A673 (cell line): Measurements from ENCODE around the gene LAMA5. TPM values are rescaled to one million over a fixed set of nuclear protein-coding genes. Genes with fewer than 3 reads are reported as not detected.

Experiments used
- BruUV-seq: library from RNA; stranded (reverse); fragments of 400-500 nt; replicated peaks from 2 replicates; lab custom pipeline; 2021; lab: Mats Ljungman, UMichigan
- CTCF ChIA-PET: fragments of 300-600 bp; sonication (Branson Sonifier 250); formaldehyde crosslinking; loops from one replicate; lab custom pipeline; 2022; ENCODE audit warnings: antibody characterized with exemption; lab: Charles Lee
- POLR2A ChIA-PET: fragments of 300-600 bp; sonication (Branson Sonifier 250); formaldehyde crosslinking; loops from one replicate; lab custom pipeline; 2022; ENCODE audit warnings: antibody characterized with exemption; ENCODE audit not compliant: low non-redundant PET; lab: Charles Lee
- DNase-seq: peaks from one replicate; pipeline ENCODE4 v3.0.0-alpha.2; 2015; ENCODE audit warnings: low spot score
- H3K27ac ChIP-seq: fragments of 200-600 bp; sonication (generic); 2 replicates; pipeline ENCODE4 v1.5.1; 2016; ENCODE audit warnings: mixed run types, low read depth, mild to moderate bottlenecking, mixed read lengths, antibody characterized with exemption, low read length; ENCODE audit not compliant: poor library complexity, severe bottlenecking
- H3K27me3 ChIP-seq: fragments of 200-600 bp; sonication (generic); replicated peaks from 2 replicates; pipeline ENCODE4 v1.6.1; 2017; ENCODE audit warnings: mixed run types, low read depth, mild to moderate bottlenecking, mixed read lengths, antibody characterized with exemption, low read length; ENCODE audit not compliant: insufficient read depth, poor library complexity
- H3K36me3 ChIP-seq: fragments of 200-600 bp; sonication (generic); 2 replicates; pipeline ENCODE4 v1.6.1; 2016; ENCODE audit warnings: mixed run types, mild to moderate bottlenecking, mixed read lengths, antibody characterized with exemption, low read length; ENCODE audit not compliant: insufficient read depth, poor library complexity, severe bottlenecking
- H3K4me1 ChIP-seq: fragments of 200-600 bp; sonication (generic); 2 replicates; pipeline ENCODE4 v1.6.1; 2017; ENCODE audit warnings: mixed run types, mild to moderate bottlenecking, mixed read lengths, antibody characterized with exemption, low read length; ENCODE audit not compliant: insufficient read depth, poor library complexity, severe bottlenecking
- H3K4me3 ChIP-seq: fragments of 200-600 bp; sonication (generic); 2 replicates; pipeline ENCODE4 v1.5.1; 2016; ENCODE audit warnings: low read depth, mixed run types, mild to moderate bottlenecking, mixed read lengths, low read length; ENCODE audit not compliant: poor library complexity, severe bottlenecking
- H3K9me3 ChIP-seq: fragments of 200-600 bp; sonication (generic); 2 replicates; pipeline ENCODE4 v1.6.1; 2016; ENCODE audit warnings: mixed run types, low read depth, mild to moderate bottlenecking, mixed read lengths, antibody characterized with exemption, low read length; ENCODE audit not compliant: poor library complexity, severe bottlenecking
- EZH2 ChIP-seq: fragments of 200-600 bp; sonication (generic); IDR thresholded peaks from 2 replicates; pipeline ENCODE4 v1.6.1; 2017; ENCODE audit warnings: borderline replicate concordance, low read depth, mild to moderate bottlenecking, mixed read lengths, antibody characterized with exemption, low read length; ENCODE audit not compliant: poor library complexity, severe bottlenecking
- intact Hi-C: fragments of 100-400 bp; cut with micrococcal nuclease; formaldehyde crosslinking; loops from one replicate; pipeline ENCODE4 v1.10.0; 2022; ENCODE audit not compliant: unreplicated experiment
- total RNA-seq: library from RNA; stranded (reverse); gene quantifications from 2 replicates; pipeline ENCODE4 v1.2.3, GENCODE V29; 2021
- TF ChIP-seq, protein P1 (sequence below): fragments of 300-800, 200-600 bp; sonication (generic); conservative IDR thresholded peaks from 2 replicates; pipeline ENCODE4 v1.5.1; 2017; ENCODE audit warnings: low read depth, mild to moderate bottlenecking, antibody characterized with exemption, low read length, moderate library complexity, mixed read lengths

LAMA5 gene
- total RNA-seq, 1 experiment from 2014 or later, result 4.2 TPM

GRCh38 chr20:62372042-62372993 lies 5.2 kb upstream of the LAMA5 start:
- intact Hi-C loops, result no loop called here
- TF ChIP-seq EZH2, result no peak
- TF ChIP-seq, protein P1, sequence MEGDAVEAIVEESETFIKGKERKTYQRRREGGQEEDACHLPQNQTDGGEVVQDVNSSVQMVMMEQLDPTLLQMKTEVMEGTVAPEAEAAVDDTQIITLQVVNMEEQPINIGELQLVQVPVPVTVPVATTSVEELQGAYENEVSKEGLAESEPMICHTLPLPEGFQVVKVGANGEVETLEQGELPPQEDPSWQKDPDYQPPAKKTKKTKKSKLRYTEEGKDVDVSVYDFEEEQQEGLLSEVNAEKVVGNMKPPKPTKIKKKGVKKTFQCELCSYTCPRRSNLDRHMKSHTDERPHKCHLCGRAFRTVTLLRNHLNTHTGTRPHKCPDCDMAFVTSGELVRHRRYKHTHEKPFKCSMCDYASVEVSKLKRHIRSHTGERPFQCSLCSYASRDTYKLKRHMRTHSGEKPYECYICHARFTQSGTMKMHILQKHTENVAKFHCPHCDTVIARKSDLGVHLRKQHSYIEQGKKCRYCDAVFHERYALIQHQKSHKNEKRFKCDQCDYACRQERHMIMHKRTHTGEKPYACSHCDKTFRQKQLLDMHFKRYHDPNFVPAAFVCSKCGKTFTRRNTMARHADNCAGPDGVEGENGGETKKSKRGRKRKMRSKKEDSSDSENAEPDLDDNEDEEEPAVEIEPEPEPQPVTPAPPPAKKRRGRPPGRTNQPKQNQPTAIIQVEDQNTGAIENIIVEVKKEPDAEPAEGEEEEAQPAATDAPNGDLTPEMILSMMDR, result no peak
- peaks cover 12% of the 10 kb centered on the region for H3K4me1 ChIP-seq
- CTCF ChIA-PET, result no interaction called here
- H3K36me3 ChIP-seq, result no peaks in the 10 kb centered on the region
- no TSS peak for BruUV-seq
- POLR2A ChIA-PET, result no interaction called here
- no peak for DNase-seq
- H3K4me3 ChIP-seq, result no peak overlapping the region
- H3K9me3 ChIP-seq, result no peaks in the 10 kb centered on the region
- peaks cover 14% of the 10 kb centered on the region for H3K27me3 ChIP-seq
- H3K27ac ChIP-seq, result no peak overlapping the region

- CTCF ChIA-PET, result no interaction called here
- BruUV-seq, result no TSS peak
- TF ChIP-seq EZH2, result no peak
- TF ChIP-seq, protein P1, result no peak
- no peak overlapping the region for H3K4me3 ChIP-seq
- no peaks in the 10 kb centered on the region for H3K36me3 ChIP-seq
- DNase-seq, result no peak
- H3K27ac ChIP-seq, result no peak overlapping the region
- intact Hi-C loops, result no loop called here
- peaks cover 16% of the 10 kb centered on the region for H3K4me1 ChIP-seq
- H3K27me3 ChIP-seq, result peaks cover 16% of the 10 kb centered on the region
- POLR2A ChIA-PET, result no interaction called here
- no peaks in the 10 kb centered on the region for H3K9me3 ChIP-seq
Measured at GRCh38 chr20:62371588-62372041, 4.5 kb upstream of the LAMA5 start.

GRCh38 chr20:62370807-62371587 lies 3.9 kb upstream of the LAMA5 start:
- no peak for TF ChIP-seq EZH2
- TF ChIP-seq, protein P1, result no peak
- no peak overlapping the region for H3K4me3 ChIP-seq
- no TSS peak for BruUV-seq
- intact Hi-C loops, result no loop called here
- ChIA-PET POLR2A (no interaction called here), CTCF (no interaction called here)
- peaks cover 22% of the 10 kb centered on the region for H3K4me1 ChIP-seq
- H3K27me3 ChIP-seq, result peaks cover 22% of the 10 kb centered on the region
- H3K9me3 ChIP-seq, result no peaks in the 10 kb centered on the region
- H3K27ac ChIP-seq, result no peak overlapping the region
- DNase-seq, result no peak
- H3K36me3 ChIP-seq, result no peaks in the 10 kb centered on the region
